Measurements from ENCODE around the gene EML2.

DNA sequence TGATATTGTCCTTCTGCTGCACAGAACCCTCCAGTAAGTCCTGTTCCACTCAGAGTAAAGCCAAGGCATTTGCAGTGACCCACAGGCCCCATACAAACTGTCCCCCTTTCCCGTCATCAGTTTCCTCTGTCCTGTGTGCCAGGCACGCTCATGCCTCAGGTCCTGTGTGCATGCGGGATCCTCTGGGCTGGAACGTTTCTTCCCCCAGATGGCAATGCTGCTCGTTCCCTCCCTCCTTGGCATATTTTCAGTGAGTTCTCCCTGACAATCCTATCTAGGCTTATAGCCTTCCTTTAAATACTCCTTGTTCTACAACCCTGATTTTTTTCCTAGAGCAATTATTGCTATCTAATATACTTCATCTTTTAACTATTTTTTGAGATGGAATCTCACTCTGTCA is 60.3 kb downstream of the EML2 start:
- TF ChIP-seq TAF1 (IDR thresholded peaks at IDR 0.05; ENCODE audit: low read depth): no peak
- TF ChIP-seq CEBPB (IDR thresholded peaks at IDR 0.05): no peak
- TF ChIP-seq, protein P1, sequence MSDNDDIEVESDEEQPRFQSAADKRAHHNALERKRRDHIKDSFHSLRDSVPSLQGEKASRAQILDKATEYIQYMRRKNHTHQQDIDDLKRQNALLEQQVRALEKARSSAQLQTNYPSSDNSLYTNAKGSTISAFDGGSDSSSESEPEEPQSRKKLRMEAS (IDR thresholded peaks at IDR 0.05): no peak
- TF ChIP-seq, protein P2, sequence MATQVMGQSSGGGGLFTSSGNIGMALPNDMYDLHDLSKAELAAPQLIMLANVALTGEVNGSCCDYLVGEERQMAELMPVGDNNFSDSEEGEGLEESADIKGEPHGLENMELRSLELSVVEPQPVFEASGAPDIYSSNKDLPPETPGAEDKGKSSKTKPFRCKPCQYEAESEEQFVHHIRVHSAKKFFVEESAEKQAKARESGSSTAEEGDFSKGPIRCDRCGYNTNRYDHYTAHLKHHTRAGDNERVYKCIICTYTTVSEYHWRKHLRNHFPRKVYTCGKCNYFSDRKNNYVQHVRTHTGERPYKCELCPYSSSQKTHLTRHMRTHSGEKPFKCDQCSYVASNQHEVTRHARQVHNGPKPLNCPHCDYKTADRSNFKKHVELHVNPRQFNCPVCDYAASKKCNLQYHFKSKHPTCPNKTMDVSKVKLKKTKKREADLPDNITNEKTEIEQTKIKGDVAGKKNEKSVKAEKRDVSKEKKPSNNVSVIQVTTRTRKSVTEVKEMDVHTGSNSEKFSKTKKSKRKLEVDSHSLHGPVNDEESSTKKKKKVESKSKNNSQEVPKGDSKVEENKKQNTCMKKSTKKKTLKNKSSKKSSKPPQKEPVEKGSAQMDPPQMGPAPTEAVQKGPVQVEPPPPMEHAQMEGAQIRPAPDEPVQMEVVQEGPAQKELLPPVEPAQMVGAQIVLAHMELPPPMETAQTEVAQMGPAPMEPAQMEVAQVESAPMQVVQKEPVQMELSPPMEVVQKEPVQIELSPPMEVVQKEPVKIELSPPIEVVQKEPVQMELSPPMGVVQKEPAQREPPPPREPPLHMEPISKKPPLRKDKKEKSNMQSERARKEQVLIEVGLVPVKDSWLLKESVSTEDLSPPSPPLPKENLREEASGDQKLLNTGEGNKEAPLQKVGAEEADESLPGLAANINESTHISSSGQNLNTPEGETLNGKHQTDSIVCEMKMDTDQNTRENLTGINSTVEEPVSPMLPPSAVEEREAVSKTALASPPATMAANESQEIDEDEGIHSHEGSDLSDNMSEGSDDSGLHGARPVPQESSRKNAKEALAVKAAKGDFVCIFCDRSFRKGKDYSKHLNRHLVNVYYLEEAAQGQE (IDR thresholded peaks at IDR 0.05; ENCODE audit: low read depth): no peak
- no peak for TF ChIP-seq CREB1 (IDR thresholded peaks at IDR 0.05; ENCODE audit: low read depth)
- no peak for TF ChIP-seq TEAD4 (IDR thresholded peaks at IDR 0.05)
- TF ChIP-seq, protein P3, sequence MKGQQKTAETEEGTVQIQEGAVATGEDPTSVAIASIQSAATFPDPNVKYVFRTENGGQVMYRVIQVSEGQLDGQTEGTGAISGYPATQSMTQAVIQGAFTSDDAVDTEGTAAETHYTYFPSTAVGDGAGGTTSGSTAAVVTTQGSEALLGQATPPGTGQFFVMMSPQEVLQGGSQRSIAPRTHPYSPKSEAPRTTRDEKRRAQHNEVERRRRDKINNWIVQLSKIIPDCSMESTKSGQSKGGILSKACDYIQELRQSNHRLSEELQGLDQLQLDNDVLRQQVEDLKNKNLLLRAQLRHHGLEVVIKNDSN (IDR thresholded peaks at IDR 0.05): no peak
- no peak for TF ChIP-seq RAD21 (IDR thresholded peaks at IDR 0.05; ENCODE audit: low read depth)
- no peak for TF ChIP-seq EP300 (IDR thresholded peaks at IDR 0.05; ENCODE audit: borderline replicate concordance)
- TF ChIP-seq EGR1 (IDR thresholded peaks at IDR 0.05): no peak
- no peak for TF ChIP-seq TCF12 (IDR thresholded peaks at IDR 0.05; ENCODE audit: low read depth)
- no peak for TF ChIP-seq YY1 (IDR thresholded peaks at IDR 0.05; ENCODE audit: low read depth)

Data from Ishikawa (cell line).